Panc1 (cell line): ENCODE results near the gene HSP90AA1.
"Not testable (repeated sequence)": the region's sequence is repeated elsewhere in the genome, so short reads cannot be mapped to it uniquely, and the experiment has no call there.

Experiments
- POLR2AphosphoS5 ChIP-seq: IDR thresholded peaks from 2 replicates; pipeline ENCODE4 v1.6.1; 2012; ENCODE audit warnings: mild to moderate bottlenecking, low read depth, low read length, moderate library complexity
- SIN3A ChIP-seq: IDR thresholded peaks from 2 replicates; pipeline ENCODE4 v1.6.1; 2012; ENCODE audit warnings: low read depth, mild to moderate bottlenecking, low read length, moderate library complexity, borderline replicate concordance; ENCODE audit not compliant: insufficient read depth
- TCF7L2 ChIP-seq: IDR thresholded peaks from 2 replicates; pipeline ENCODE4 v1.6.1; 2011; ENCODE audit warnings: mild to moderate bottlenecking, low read depth, low read length, inconsistent platforms

DNA sequence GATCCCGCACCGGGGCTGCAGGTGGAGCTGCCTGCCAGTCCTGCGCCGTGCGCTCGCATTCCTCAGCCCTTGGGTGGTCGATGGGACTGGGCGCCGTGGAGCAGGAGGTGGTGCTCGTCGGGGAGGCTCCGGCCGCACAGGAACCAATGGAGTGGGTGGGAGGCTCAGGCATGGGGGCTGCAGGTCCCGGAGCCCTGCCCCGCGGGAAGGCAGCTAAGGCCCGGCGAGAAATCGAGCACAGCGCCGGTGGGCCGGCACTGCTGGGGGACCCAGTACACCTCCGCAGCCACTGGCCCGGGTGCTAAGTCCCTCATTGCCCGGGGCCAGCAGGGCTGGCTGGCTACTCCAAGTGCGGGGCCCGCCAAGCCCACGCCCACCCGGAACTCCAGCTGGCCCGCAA lies 48.6 kb upstream of the HSP90AA1 start:
- TF ChIP-seq POLR2AphosphoS5, TCF7L2, SIN3A: not testable (repeated sequence)
